ENCODE results near the gene XPR1. TPM values are rescaled to one million over a fixed set of nuclear protein-coding genes. Genes with fewer than 3 reads are reported as not detected.

Gene XPR1
- total and polyA plus RNA-seq, 2 donors (not counting 3 experiments of a cell fraction or from before 2014, with no cell fraction given), result 23.9 to 26.7 TPM

DNA sequence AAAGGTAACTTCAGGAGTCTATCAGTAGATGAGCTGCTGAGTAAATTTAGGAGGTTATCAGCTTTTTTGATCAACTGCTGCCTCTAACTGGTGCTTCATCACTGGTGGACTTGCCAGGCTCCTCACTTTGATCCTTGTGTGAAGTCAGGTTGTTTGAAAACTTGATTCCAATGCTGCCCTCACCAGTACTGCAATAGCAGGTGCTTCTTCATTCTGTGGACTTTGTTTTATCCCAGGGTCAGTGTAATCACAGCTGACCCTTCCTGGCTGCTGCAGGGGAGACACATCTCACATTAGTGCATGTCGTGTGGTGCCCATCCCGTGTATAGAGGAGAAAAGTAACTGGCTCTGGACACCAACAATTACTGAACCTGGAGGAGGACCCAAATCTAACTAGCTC is 260.9 kb downstream of the XPR1 start:
- Histone ChIP-seq H3K9ac (replicated peaks; ENCODE audit: extremely low read depth, insufficient read depth, low read length) (no peak overlapping the region), H3K9me3 (replicated peaks; ENCODE audit: control insufficient read depth, insufficient read depth, low read length) (no peaks in the 10 kb centered on the region), H3K79me2 (ENCODE audit: control insufficient read depth, insufficient read depth, low read length) (no peaks in the 10 kb centered on the region), H4K20me1 (replicated peaks; ENCODE audit: control insufficient read depth, extremely low read depth, insufficient read depth, low read length) (no peaks in the 10 kb centered on the region), H3K36me3 (ENCODE audit: control insufficient read depth in 2 of 2, extremely low read depth in 1 of 2, insufficient read depth in 2 of 2, low read length in 2 of 2) (no peaks in the 10 kb centered on the region), H3K4me3 (replicated peaks in 1 of 3; ENCODE audit: insufficient read depth in 1 of 3, low read depth in 1 of 3, low read length in 3 of 3) (no peak overlapping the region), H3K27me3 (ENCODE audit: control insufficient read depth in 2 of 2, insufficient read depth in 2 of 2, low read length in 2 of 2) (no peaks in the 10 kb centered on the region), H3K27ac (ENCODE audit: insufficient read depth, low read depth, low read length) (no peak overlapping the region), H3K4me1 (ENCODE audit: control insufficient read depth, extremely low read depth, insufficient read depth, low read length) (peaks cover 2% of the 10 kb centered on the region), H3K9me1 (replicated peaks; ENCODE audit: control insufficient read depth, extremely low read depth, insufficient read depth, low read length) (no peaks in the 10 kb centered on the region), H3K4me2 (ENCODE audit: insufficient read depth, low read length) (no peak overlapping the region), H2AFZ (ENCODE audit: low read depth, low read length) (no peak overlapping the region)
- no peak for FAIRE-seq
- ChIA-PET CTCF (interaction anchor here (0.6 to 1.3 kb wide), 2 partner anchors 20 to 273 kb away, joined by 3 read pairs; no protein-coding TSS in a partner anchor), POLR2A (interaction anchor here (0.6 to 0.9 kb wide), 2 partner anchors 51 to 213 kb away, joined by 3 to 6 read pairs; no protein-coding TSS in a partner anchor)
- no TSS peak for BruUV-seq (replicated peaks)
- DNase-seq (ENCODE audit: low read depth, low spot score), result no peak
- intact Hi-C loops (cut with micrococcal nuclease) (loop anchor here (10.0 kb wide), 1 partner anchor 532 kb away; no protein-coding TSS in a partner anchor), dilution Hi-C loops (cut with MboI; ENCODE audit: extremely low pct_ligation_motif_present, low sequenced_read_pairs) (no loop called here)
- no peak for TF ChIP-seq POLR2A (IDR thresholded peaks at IDR 0.05; ENCODE audit: low read depth, low read length)

DNA sequence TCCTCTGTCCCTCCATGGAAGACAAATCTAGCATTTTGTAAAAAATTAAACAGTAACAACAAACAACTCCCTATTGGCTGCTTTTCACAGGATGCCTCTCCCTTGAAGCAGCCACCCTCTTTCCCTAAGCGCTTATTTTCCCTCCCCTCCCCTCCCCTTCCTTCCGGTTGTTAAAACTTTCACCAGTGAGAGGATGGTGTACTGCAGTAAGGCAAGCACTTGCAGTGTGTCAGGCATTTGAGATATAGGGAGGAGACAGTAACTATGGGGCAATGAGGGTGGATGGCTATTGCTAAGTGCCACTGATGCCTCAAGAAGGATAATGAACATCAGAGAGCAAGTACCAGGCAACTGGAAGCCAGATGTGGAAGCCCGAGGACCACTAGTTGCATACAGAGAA is 261.8 kb downstream of the XPR1 start:
- dilution Hi-C loops (cut with MboI; ENCODE audit: extremely low pct_ligation_motif_present, low sequenced_read_pairs), result no loop called here
- Histone ChIP-seq H3K27me3 (ENCODE audit: control insufficient read depth in 2 of 2, insufficient read depth in 2 of 2, low read length in 2 of 2) (no peaks in the 10 kb centered on the region), H3K9me3 (replicated peaks; ENCODE audit: control insufficient read depth, insufficient read depth, low read length) (no peaks in the 10 kb centered on the region), H3K9ac (replicated peaks; ENCODE audit: extremely low read depth, insufficient read depth, low read length) (no peak overlapping the region), H4K20me1 (replicated peaks; ENCODE audit: control insufficient read depth, extremely low read depth, insufficient read depth, low read length) (no peaks in the 10 kb centered on the region), H3K4me3 (replicated peaks in 1 of 3; ENCODE audit: insufficient read depth in 1 of 3, low read depth in 1 of 3, low read length in 3 of 3) (no peak overlapping the region), H3K9me1 (replicated peaks; ENCODE audit: control insufficient read depth, extremely low read depth, insufficient read depth, low read length) (no peaks in the 10 kb centered on the region), H3K4me2 (ENCODE audit: insufficient read depth, low read length) (no peak overlapping the region), H3K27ac (ENCODE audit: insufficient read depth, low read depth, low read length) (no peak overlapping the region), H2AFZ (ENCODE audit: low read depth, low read length) (no peak overlapping the region), H3K79me2 (ENCODE audit: control insufficient read depth, insufficient read depth, low read length) (no peaks in the 10 kb centered on the region), H3K36me3 (ENCODE audit: control insufficient read depth in 2 of 2, extremely low read depth in 1 of 2, insufficient read depth in 2 of 2, low read length in 2 of 2) (no peaks in the 10 kb centered on the region), H3K4me1 (ENCODE audit: control insufficient read depth, extremely low read depth, insufficient read depth, low read length) (peaks cover 2% of the 10 kb centered on the region)
- no TSS peak for BruUV-seq (replicated peaks)
- no peak for DNase-seq (ENCODE audit: low read depth, low spot score)
- ChIA-PET CTCF (no interaction called here), POLR2A (no interaction called here)
- FAIRE-seq, result no peak
- TF ChIP-seq, protein P1, sequence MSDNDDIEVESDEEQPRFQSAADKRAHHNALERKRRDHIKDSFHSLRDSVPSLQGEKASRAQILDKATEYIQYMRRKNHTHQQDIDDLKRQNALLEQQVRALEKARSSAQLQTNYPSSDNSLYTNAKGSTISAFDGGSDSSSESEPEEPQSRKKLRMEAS (IDR thresholded peaks at IDR 0.05; ENCODE audit: insufficient read depth, insufficient read length), result no peak
- TF ChIP-seq POLR2A (IDR thresholded peaks at IDR 0.05; ENCODE audit: low read depth, low read length) (no peak), GATA2 (IDR thresholded peaks at IDR 0.05; ENCODE audit: insufficient read depth, insufficient read length, low read depth, low read length) (no peak), MYC (IDR thresholded peaks at IDR 0.05; ENCODE audit: low read depth, low read length) (no peak), EZH2 (IDR thresholded peaks at IDR 0.05; ENCODE audit: borderline replicate concordance, low read depth, low read length, severe bottlenecking) (no peak), FOS (IDR thresholded peaks at IDR 0.05; ENCODE audit: borderline replicate concordance, insufficient read depth, low read length) (no peak), POLR2AphosphoS5 (IDR thresholded peaks at IDR 0.05; ENCODE audit: insufficient read depth, low read depth, low read length) (no peak), JUN (IDR thresholded peaks at IDR 0.05; ENCODE audit: borderline replicate concordance, insufficient read depth, insufficient read length, low read depth) (no peak)
- TF ChIP-seq, protein P2, sequence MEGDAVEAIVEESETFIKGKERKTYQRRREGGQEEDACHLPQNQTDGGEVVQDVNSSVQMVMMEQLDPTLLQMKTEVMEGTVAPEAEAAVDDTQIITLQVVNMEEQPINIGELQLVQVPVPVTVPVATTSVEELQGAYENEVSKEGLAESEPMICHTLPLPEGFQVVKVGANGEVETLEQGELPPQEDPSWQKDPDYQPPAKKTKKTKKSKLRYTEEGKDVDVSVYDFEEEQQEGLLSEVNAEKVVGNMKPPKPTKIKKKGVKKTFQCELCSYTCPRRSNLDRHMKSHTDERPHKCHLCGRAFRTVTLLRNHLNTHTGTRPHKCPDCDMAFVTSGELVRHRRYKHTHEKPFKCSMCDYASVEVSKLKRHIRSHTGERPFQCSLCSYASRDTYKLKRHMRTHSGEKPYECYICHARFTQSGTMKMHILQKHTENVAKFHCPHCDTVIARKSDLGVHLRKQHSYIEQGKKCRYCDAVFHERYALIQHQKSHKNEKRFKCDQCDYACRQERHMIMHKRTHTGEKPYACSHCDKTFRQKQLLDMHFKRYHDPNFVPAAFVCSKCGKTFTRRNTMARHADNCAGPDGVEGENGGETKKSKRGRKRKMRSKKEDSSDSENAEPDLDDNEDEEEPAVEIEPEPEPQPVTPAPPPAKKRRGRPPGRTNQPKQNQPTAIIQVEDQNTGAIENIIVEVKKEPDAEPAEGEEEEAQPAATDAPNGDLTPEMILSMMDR (IDR thresholded peaks at IDR 0.05; ENCODE audit: extremely low read depth in 1 of 2, insufficient read depth in 1 of 2, low read depth in 1 of 2, low read length in 2 of 2), result no peak
- intact Hi-C loops (cut with micrococcal nuclease), result loop anchor here (10.0 kb wide), 1 partner anchor 531 kb away; no protein-coding TSS in a partner anchor

Data from endothelial cell of umbilical vein (primary cell).